SK-N-MC (cell line): ENCODE results near the gene ZDHHC6.

Experiments used
- DNase-seq: peaks from one replicate; pipeline ENCODE4 v3.0.0-alpha.2; 2011; ENCODE audit warnings: low read depth, low spot score
- H3K27ac ChIP-seq: fragments of 200-600 bp; sonication (generic); 2 replicates; pipeline ENCODE4 v1.5.1; 2016; ENCODE audit warnings: mixed run types
- H3K36me3 ChIP-seq: fragments of 200-600 bp; sonication (generic); 2 replicates; pipeline ENCODE4 v1.6.1; 2017; ENCODE audit warnings: antibody characterized with exemption, low read length, mixed read lengths; ENCODE audit not compliant: insufficient read depth
- H3K4me3 ChIP-seq: fragments of 200-600 bp; sonication (generic); 2 replicates; pipeline ENCODE4 v1.5.1; 2016
- H3K9ac ChIP-seq: fragments of 200-600 bp; sonication (generic); 2 replicates; pipeline ENCODE4 v1.8.0; 2017; ENCODE audit warnings: mixed run types, mixed read lengths; ENCODE audit not compliant: insufficient read length
- H3K9me3 ChIP-seq: fragments of 200-600 bp; sonication (generic); 2 replicates; pipeline ENCODE4 v1.6.1; 2017; ENCODE audit warnings: low read depth, mild to moderate bottlenecking, antibody characterized with exemption, low read length, moderate library complexity, mixed read lengths
- EZH2 ChIP-seq: fragments of 200-600 bp; sonication (generic); IDR thresholded peaks from one replicate; pipeline ENCODE4 v1.6.1; 2017; ENCODE audit warnings: antibody characterized with exemption
- FOXP2 ChIP-seq: optimal IDR thresholded peaks from 2 replicates; pipeline ENCODE3; 2011; ENCODE audit warnings: mild to moderate bottlenecking, moderate library complexity; ENCODE audit not compliant: insufficient read depth; ENCODE audit errors: extremely low read length, control extremely low read depth
- POLR2AphosphoS5 ChIP-seq: IDR thresholded peaks from 2 replicates; pipeline ENCODE4 v1.6.1; 2012; ENCODE audit warnings: mild to moderate bottlenecking, low read depth, low read length, borderline replicate concordance

The ZDHHC6 gene

DNA sequence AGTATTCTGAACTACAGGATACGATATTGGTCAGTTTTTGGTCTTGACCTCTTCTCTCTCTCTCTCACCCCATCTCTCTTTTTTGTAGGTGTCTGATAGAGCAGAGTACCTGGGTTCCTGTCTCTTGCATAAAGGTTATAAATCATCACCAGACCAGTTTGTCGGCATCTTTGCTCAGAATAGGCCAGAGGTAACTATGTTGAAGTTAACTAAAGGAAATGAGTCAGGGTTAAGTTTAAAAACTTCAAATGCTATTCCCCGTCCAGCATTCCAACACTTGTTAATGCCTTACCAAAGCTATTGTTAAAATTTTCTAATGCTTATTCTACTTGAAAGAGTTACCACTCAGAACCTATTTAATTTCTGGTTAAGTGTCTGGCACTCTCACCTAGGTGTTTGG, 42.1 kb downstream of the ZDHHC6 start:
- TF ChIP-seq POLR2AphosphoS5 (no peak), EZH2 (no peak), FOXP2 (no peak)
- Histone ChIP-seq H3K9ac (no peak overlapping the region), H3K4me3 (no peak overlapping the region), H3K27ac (no peak overlapping the region), H3K36me3 (no peaks in the 10 kb centered on the region), H3K9me3 (no peaks in the 10 kb centered on the region)
- no peak for DNase-seq

- H3K27ac ChIP-seq, result no peak overlapping the region
- no peak overlapping the region for H3K9ac ChIP-seq
- no peak for DNase-seq
- no peaks in the 10 kb centered on the region for H3K36me3 ChIP-seq
- TF ChIP-seq POLR2AphosphoS5 (no peak), FOXP2 (no peak)
- no peak overlapping the region for H3K4me3 ChIP-seq
- no peaks in the 10 kb centered on the region for H3K9me3 ChIP-seq
Measured at GRCh38 chr10:112402917-112403316, 43.8 kb downstream of the ZDHHC6 start.

DNA sequence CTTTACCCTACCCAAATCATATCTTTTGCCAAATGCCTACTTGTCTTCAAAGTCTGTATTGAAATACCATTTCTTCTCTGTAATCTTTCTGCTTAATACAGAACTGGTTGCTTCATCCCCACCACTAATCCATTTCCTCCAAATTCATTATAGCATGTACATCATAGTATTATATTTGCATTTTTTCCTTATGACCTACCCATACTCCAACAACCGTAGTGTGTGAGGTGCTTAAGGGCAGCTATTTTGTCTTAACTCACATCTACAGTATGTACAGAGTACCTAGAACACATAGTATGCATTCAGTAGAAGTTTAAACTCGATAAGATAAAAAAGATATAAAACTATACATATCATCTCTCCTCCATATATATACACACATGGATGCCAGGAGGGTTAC, 49.1 kb downstream of the ZDHHC6 start:
- no peak for TF ChIP-seq FOXP2
- TF ChIP-seq POLR2AphosphoS5, result no peak
- TF ChIP-seq EZH2, result no peak
- Histone ChIP-seq H3K4me3 (no peak overlapping the region), H3K9ac (no peak overlapping the region), H3K36me3 (no peaks in the 10 kb centered on the region), H3K27ac (no peak overlapping the region), H3K9me3 (no peaks in the 10 kb centered on the region)
- DNase-seq, result no peak

- H3K9me3 ChIP-seq, result no peaks in the 10 kb centered on the region
- H3K9ac ChIP-seq, result no peak overlapping the region
- no peak for DNase-seq
- no peak overlapping the region for H3K27ac ChIP-seq
- no peak for TF ChIP-seq EZH2
- TF ChIP-seq POLR2AphosphoS5, result no peak
- no peak for TF ChIP-seq FOXP2
- no peaks in the 10 kb centered on the region for H3K36me3 ChIP-seq
- H3K4me3 ChIP-seq, result no peak overlapping the region
Measured at GRCh38 chr10:112395809-112396530, 50.7 kb downstream of the ZDHHC6 start.

DNA sequence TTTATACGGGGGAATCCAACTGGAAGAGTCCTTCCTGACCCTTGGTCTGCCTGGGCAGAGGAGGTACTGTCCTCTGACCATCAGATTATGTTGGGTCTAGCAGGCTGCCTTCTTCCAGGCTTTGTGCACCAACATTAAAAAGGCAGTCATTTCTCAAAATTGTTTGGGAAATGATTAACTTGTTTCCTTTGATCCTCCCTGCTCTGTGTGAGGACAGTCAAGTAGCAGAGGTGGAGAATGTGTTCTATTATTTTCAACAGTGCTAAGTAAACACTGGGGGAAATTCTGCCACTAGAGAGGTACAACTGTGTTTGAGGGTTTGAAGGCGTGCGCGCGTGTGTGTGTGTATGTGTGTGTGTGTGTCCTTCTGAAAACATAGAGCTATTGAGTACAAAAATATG, 52.2 kb downstream of the ZDHHC6 start:
- no peak overlapping the region for H3K27ac ChIP-seq
- no peak for DNase-seq
- no peaks in the 10 kb centered on the region for H3K9me3 ChIP-seq
- no peak overlapping the region for H3K9ac ChIP-seq
- H3K36me3 ChIP-seq, result no peaks in the 10 kb centered on the region
- TF ChIP-seq POLR2AphosphoS5 (no peak), EZH2 (no peak), FOXP2 (no peak)
- H3K4me3 ChIP-seq, result no peak overlapping the region

GRCh38 chr10:112393827-112394226, 52.9 kb downstream of the ZDHHC6 start:
- H3K9me3 ChIP-seq, result no peaks in the 10 kb centered on the region
- no peak for TF ChIP-seq POLR2AphosphoS5
- no peak for TF ChIP-seq FOXP2
- no peak for TF ChIP-seq EZH2
- H3K36me3 ChIP-seq, result no peaks in the 10 kb centered on the region
- DNase-seq, result no peak
- H3K27ac ChIP-seq, result no peak overlapping the region
- no peak overlapping the region for H3K9ac ChIP-seq
- no peak overlapping the region for H3K4me3 ChIP-seq

GRCh38 chr10:112393341-112393740, 53.4 kb downstream of the ZDHHC6 start:
- H3K36me3 ChIP-seq, result no peaks in the 10 kb centered on the region
- no peak overlapping the region for H3K9ac ChIP-seq
- no peak overlapping the region for H3K4me3 ChIP-seq
- H3K27ac ChIP-seq, result no peak overlapping the region
- H3K9me3 ChIP-seq, result no peaks in the 10 kb centered on the region
- DNase-seq, result no peak
- TF ChIP-seq FOXP2 (no peak), EZH2 (no peak)

DNA sequence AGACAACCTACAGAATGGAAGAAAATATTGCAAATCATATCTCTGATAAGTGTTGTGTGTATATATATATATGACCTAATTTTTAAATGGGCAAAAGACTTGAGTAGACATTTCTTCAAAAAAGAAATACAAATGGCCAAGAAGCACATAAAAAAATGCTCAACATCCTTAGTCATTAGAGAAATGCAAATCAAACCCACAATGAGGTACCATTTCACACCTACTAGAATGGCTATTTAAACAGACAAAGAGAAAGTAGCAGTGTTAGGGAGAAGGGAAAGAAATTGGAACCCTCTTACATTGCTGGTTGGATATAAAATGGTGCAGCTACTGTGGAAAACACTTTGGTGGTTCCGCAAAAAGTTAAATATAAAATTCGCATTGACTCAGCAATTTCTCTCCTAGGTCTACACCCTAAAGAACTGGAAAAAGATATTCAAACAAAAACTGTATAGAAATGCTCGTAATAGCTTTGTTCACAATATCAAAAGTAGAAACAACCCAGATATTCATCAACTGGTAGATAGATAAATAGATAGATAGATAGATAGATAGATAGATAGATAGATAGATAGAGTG, 56.5 kb downstream of the ZDHHC6 start:
- TF ChIP-seq FOXP2 (no peak), POLR2AphosphoS5 (no peak), EZH2 (no peak)
- DNase-seq, result no peak
- Histone ChIP-seq H3K9ac (no peak overlapping the region), H3K27ac (no peak overlapping the region), H3K9me3 (no peaks in the 10 kb centered on the region), H3K36me3 (no peaks in the 10 kb centered on the region), H3K4me3 (no peak overlapping the region)
